K562 (cell line): ENCODE data around the gene PRKAR1B. TPM values are rescaled to one million over a fixed set of nuclear protein-coding genes. Genes with fewer than 3 reads are reported as not detected.

Experiments used
- ATAC-seq: fragments of 200-7000 bp; cut with Tn5 transposase; 3 replicates; pipeline ENCODE4 v1.9.1; 2020; ENCODE audit warnings: moderate library complexity
- BruUV-seq: library from RNA; stranded (reverse); fragments of 400-500 nt; replicated peaks from 2 replicates; lab custom pipeline; 2021; lab: Mats Ljungman, UMichigan
- CTCF ChIA-PET: fragments of 300-600 bp; formaldehyde crosslinking; extraction: SDS; loops from one replicate; lab custom pipeline; 2021; ENCODE audit warnings: low intra/inter-chr PET ratio; lab: Yijun Ruan, JAX
- POLR2A ChIA-PET: fragments of 300-600, 350-650 bp; sonication (Branson Sonifier 250); formaldehyde crosslinking; extraction: SDS; loops from one replicate; lab custom pipeline; 2021; ENCODE audit warnings: antibody characterized with exemption, inconsistent platforms; lab: Yijun Ruan, JAX
- DNase-seq, 4 experiments: peaks; one replicate each; pipeline versions ENCODE4 v3.0.0 to v3.0.0-alpha.2; 2011 to 2018; ENCODE audit warnings: low spot score in 3 of 4, mixed read lengths in 3 of 4; ENCODE audit errors: extremely low read depth in 1 of 4
- FAIRE-seq: peaks from 2 replicates; lab custom pipeline; 2011; peaks lifted over from hg19 to GRCh38; lab: Jason Lieb, UNC
- H2AFZ ChIP-seq: 2 replicates; pipeline ENCODE4 v1.6.0; 2011; ENCODE audit warnings: low read depth, low read length, control low read depth, inconsistent platforms
- H3K27ac ChIP-seq: fragments of 200-600 bp; 3 replicates; pipeline ENCODE4 v1.8.0; 2011; ENCODE audit warnings: low read depth, mild to moderate bottlenecking, control low read depth, inconsistent platforms, low read length, moderate library complexity, mixed read lengths; ENCODE audit errors: extremely low read depth
- H3K27me3 ChIP-seq, 2 experiments: fragments of 300-600 bp in 1 of 2; 2 replicates in 1 of 2; 3 replicates in 1 of 2; pipeline versions ENCODE4 v1.6.0 to v1.8.0; 2011; ENCODE audit warnings: inconsistent platforms in 2 of 2, low read length in 2 of 2, mild to moderate bottlenecking in 1 of 2, mixed read lengths in 1 of 2, moderate library complexity in 1 of 2; ENCODE audit not compliant: control insufficient read depth in 2 of 2, insufficient read depth in 2 of 2
- H3K36me3 ChIP-seq: fragments of 300-600 bp; 3 replicates; pipeline ENCODE4 v1.8.0; 2011; ENCODE audit warnings: mild to moderate bottlenecking, low read length, inconsistent platforms; ENCODE audit not compliant: control insufficient read depth, insufficient read depth
- H3K4me1 ChIP-seq, 2 experiments: fragments of 200-600 bp in 1 of 2; replicated peaks in 1 of 2; 2 replicates in 1 of 2; 3 replicates in 1 of 2; pipeline versions ENCODE4 v1.5.1 to v1.8.0; 2011; ENCODE audit warnings: inconsistent platforms in 2 of 2, low read length in 2 of 2, mild to moderate bottlenecking in 1 of 2, mixed read lengths in 1 of 2, moderate library complexity in 1 of 2; ENCODE audit not compliant: control insufficient read depth in 2 of 2, insufficient read depth in 2 of 2
- H3K4me2 ChIP-seq: 2 replicates; pipeline ENCODE4 v1.6.1; 2011; ENCODE audit warnings: low read length, control low read depth, inconsistent platforms, mixed read lengths; ENCODE audit not compliant: insufficient read depth
- H3K4me3 ChIP-seq: fragments of 200-600 bp; sonication (generic), shearing (Covaris generic); 2 replicates; pipeline ENCODE4 v1.5.1; 2016; ENCODE audit warnings: control low read depth, inconsistent platforms
- H3K79me2 ChIP-seq: fragments of 200-600 bp; 3 replicates; pipeline ENCODE4 v1.8.0; 2011; ENCODE audit warnings: low read length, inconsistent platforms; ENCODE audit not compliant: control insufficient read depth, insufficient read depth
- H3K9ac ChIP-seq, 2 experiments: 2 replicates each; pipeline versions ENCODE4 v1.6.0 to v1.6.1; 2011; ENCODE audit warnings: low read depth in 2 of 2, low read length in 2 of 2, control low read depth in 1 of 2, inconsistent platforms in 1 of 2, mild to moderate bottlenecking in 1 of 2, mixed read lengths in 1 of 2; ENCODE audit not compliant: insufficient read depth in 1 of 2
- H3K9me1 ChIP-seq: one replicate; pipeline ENCODE4 v1.6.0; 2011; ENCODE audit warnings: inconsistent platforms, mild to moderate bottlenecking, low read length, moderate library complexity; ENCODE audit not compliant: control insufficient read depth, insufficient read depth
- H3K9me3 ChIP-seq: replicated peaks from 2 replicates; pipeline ENCODE4 v1.5.1; 2011; ENCODE audit warnings: low read depth, low read length, inconsistent platforms; ENCODE audit not compliant: control insufficient read depth, insufficient read depth
- H4K20me1 ChIP-seq: replicated peaks from 2 replicates; pipeline ENCODE4 v1.6.1; 2011; ENCODE audit warnings: low read length, inconsistent platforms, mixed read lengths; ENCODE audit not compliant: control insufficient read depth, insufficient read depth
- DMBX1 ChIP-seq: fragments of 250-450 bp; sonication (Bioruptor Pico); IDR thresholded peaks from 2 replicates; pipeline ENCODE4 v1.8.0; 2022; ENCODE audit warnings: inconsistent platforms, mild to moderate bottlenecking, moderate library complexity, borderline replicate concordance
- DPF2 ChIP-seq: fragments of 450-650 bp; IDR thresholded peaks from 2 replicates; pipeline ENCODE4 v1.6.1; 2016
- ELF1 ChIP-seq: fragments of 200-800 bp; sonication (Bioruptor generic); IDR thresholded peaks from 2 replicates; pipeline ENCODE4 v1.6.1; 2016; ENCODE audit warnings: missing genetic modification characterization, missing compliant biosample characterization
- ILK ChIP-seq: fragments of 450-650 bp; IDR thresholded peaks from 2 replicates; pipeline ENCODE4 v1.6.1; 2016; ENCODE audit warnings: missing genetic modification characterization, low read depth, mild to moderate bottlenecking, missing compliant biosample characterization, moderate library complexity, borderline replicate concordance
- MXI1 ChIP-seq: IDR thresholded peaks from 2 replicates; pipeline ENCODE4 v1.6.1; 2011; ENCODE audit warnings: low read depth, mild to moderate bottlenecking, improper control_type of control experiment, low read length
- NFIC ChIP-seq: fragments of 450-650 bp; IDR thresholded peaks from 2 replicates; pipeline ENCODE4 v1.6.1; 2017; ENCODE audit warnings: mild to moderate bottlenecking, inconsistent platforms
- NRF1 ChIP-seq, 2 experiments: fragments of 450-650 bp; IDR thresholded peaks in 1 of 2; conservative IDR thresholded peaks in 1 of 2; 2 replicates each; pipeline ENCODE4 v1.6.1; 2014; ENCODE audit warnings: mild to moderate bottlenecking in 2 of 2
- TFAP4 ChIP-seq: sonication (generic); formaldehyde crosslinking; IDR thresholded peaks from 2 replicates; pipeline ENCODE4 v1.8.0; 2022; ENCODE audit warnings: missing genetic modification reagents, mild to moderate bottlenecking, moderate library complexity, borderline replicate concordance
- USF2 ChIP-seq: sonication (generic); formaldehyde crosslinking; IDR thresholded peaks from 2 replicates; pipeline ENCODE4 v1.5.0; 2020; ENCODE audit warnings: missing genetic modification reagents
- ZNF699 ChIP-seq: fragments of 250-450 bp; sonication (Bioruptor Pico); IDR thresholded peaks from 2 replicates; pipeline ENCODE4 v1.8.0; 2021; ENCODE audit warnings: mild to moderate bottlenecking, moderate library complexity; ENCODE audit not compliant: insufficient replicate concordance
- ZNF764 ChIP-seq: fragments of 250-450 bp; sonication (Bioruptor Pico); IDR thresholded peaks from 2 replicates; pipeline ENCODE4 v1.4.0; 2020; ENCODE audit warnings: low read depth, mild to moderate bottlenecking, moderate library complexity
- whole genome bisulfite sequencing: fragments of 100-300 bp; shearing (Covaris generic); methylation state at CpG from one replicate; pipeline ENCODE4 v1.1.6; 2016; ENCODE audit warnings: low coverage, mixed read lengths; ENCODE audit not compliant: insufficient coverage; ENCODE audit errors: missing lambda C conversion rate; 5-methylcytosine and 5-hydroxymethylcytosine counted together
- in situ Hi-C: fragments of 300-500 bp; cut with MboI; formaldehyde crosslinking; loops from 4 replicates; pipeline ENCODE4 v1.15.0; 2018; ENCODE audit warnings: inconsistent platforms, mixed read lengths
- intact Hi-C: fragments of 100-400 bp; cut with micrococcal nuclease; formaldehyde crosslinking; loops from 2 replicates; pipeline ENCODE4 v1.14.2; 2022
- polyA plus RNA-seq, 8 experiments: library from polyadenylated mRNA; depleted of rRNA in 4 of 8; stranded (reverse) in 5 of 8; unstranded in 3 of 8; fragments of >200 nt; fragmentation: Nextera tagmentation in 2 of 8; fragmentation: Illumina TruSeq in 1 of 8; extraction: Ambion mirVana in 2 of 8; extraction: Trizol in 1 of 8; gene quantifications; 2 replicates each; pipeline versions ENCODE4 v1.2.1 to v1.2.3, GENCODE V29; 2011 to 2014; ENCODE audit warnings: inconsistent platforms in 1 of 8, missing spikeins in 1 of 8
- total RNA-seq, 7 experiments: library from RNA; depleted of rRNA in 6 of 7; stranded (reverse); fragments of >200 nt in 6 of 7; fragmentation: Illumina TruSeq in 2 of 7; extraction: Trizol in 2 of 7; gene quantifications; 2 replicates each; pipeline versions ENCODE4 v1.2.1 to v1.2.3, GENCODE V29; 2011 to 2021; ENCODE audit warnings: low replicate concordance in 1 of 7
- TF ChIP-seq, protein P1 (sequence below): sonication (generic); formaldehyde crosslinking; IDR thresholded peaks from 2 replicates; pipeline ENCODE4 v1.8.1; 2023; ENCODE audit warnings: missing genetic modification reagents, mild to moderate bottlenecking, borderline replicate concordance

The PRKAR1B gene
- total and polyA plus RNA-seq, 9 of the 15 experiments (the other 6 are each of a cell fraction or from before 2014, with no cell fraction given), result 0.99 to 30.5 (median 12.7) TPM

GRCh38 chr7:542713-543500 is 184.2 kb downstream of the PRKAR1B start:
- H2AFZ ChIP-seq, result peak overlapping the region; percentile 43
- no peaks in the 10 kb centered on the region for H3K79me2 ChIP-seq
- no peaks in the 10 kb centered on the region for H3K9me1 ChIP-seq
- no peak overlapping the region for H3K27ac ChIP-seq
- ChIA-PET POLR2A (interaction anchor here (0.6 to 0.8 kb wide), 2 partner anchors 10 to 45 kb away, joined by 3 to 4 read pairs; no protein-coding TSS in a partner anchor), CTCF (no interaction called here)
- H3K9me3 ChIP-seq, result no peaks in the 10 kb centered on the region
- no peak overlapping the region for H3K4me2 ChIP-seq
- no TSS peak for BruUV-seq
- no peaks in the 10 kb centered on the region for H3K27me3 ChIP-seq
- intact Hi-C loops (no loop called here), in situ Hi-C loops (no loop called here)
- peak overlapping the region; percentile 6 to 10; a peak in 3 of 4 replicates for H3K9ac ChIP-seq
- ATAC-seq, result peak; percentile 41
- H4K20me1 ChIP-seq, result no peaks in the 10 kb centered on the region
- no peak overlapping the region for H3K4me3 ChIP-seq
- H3K36me3 ChIP-seq, result no peaks in the 10 kb centered on the region
- peak in 2 of 4 experiments; percentile 40 to 42 for DNase-seq
- WGBS, result 33% methylated on average over 25 of the region's 27 CpGs
- FAIRE-seq, result no peak
- H3K4me1 ChIP-seq, result peaks cover 5 to 52% of the 10 kb centered on the region in 2 experiments; a peak in 4 of 5 replicates
- TF ChIP-seq DMBX1 (CRISPR knock-in tag) (no peak), ELF1 (no peak), NRF1 (conservative IDR thresholded peaks at IDR 0.05 in 1 of 2, IDR thresholded peaks at IDR 0.05 in 1 of 2) (no peak), TFAP4 (peak; percentile 27; the same call in 1 of the 2 replicates), USF2 (CRISPR knock-in tag) (no peak), ILK (tag) (no peak), NFIC (peak; percentile 32; the same call in 1 of the 2 replicates), ZNF699 (no peak), DPF2 (no peak), ZNF764 (CRISPR knock-in tag) (no peak), MXI1 (no peak)
- TF ChIP-seq, protein P1, sequence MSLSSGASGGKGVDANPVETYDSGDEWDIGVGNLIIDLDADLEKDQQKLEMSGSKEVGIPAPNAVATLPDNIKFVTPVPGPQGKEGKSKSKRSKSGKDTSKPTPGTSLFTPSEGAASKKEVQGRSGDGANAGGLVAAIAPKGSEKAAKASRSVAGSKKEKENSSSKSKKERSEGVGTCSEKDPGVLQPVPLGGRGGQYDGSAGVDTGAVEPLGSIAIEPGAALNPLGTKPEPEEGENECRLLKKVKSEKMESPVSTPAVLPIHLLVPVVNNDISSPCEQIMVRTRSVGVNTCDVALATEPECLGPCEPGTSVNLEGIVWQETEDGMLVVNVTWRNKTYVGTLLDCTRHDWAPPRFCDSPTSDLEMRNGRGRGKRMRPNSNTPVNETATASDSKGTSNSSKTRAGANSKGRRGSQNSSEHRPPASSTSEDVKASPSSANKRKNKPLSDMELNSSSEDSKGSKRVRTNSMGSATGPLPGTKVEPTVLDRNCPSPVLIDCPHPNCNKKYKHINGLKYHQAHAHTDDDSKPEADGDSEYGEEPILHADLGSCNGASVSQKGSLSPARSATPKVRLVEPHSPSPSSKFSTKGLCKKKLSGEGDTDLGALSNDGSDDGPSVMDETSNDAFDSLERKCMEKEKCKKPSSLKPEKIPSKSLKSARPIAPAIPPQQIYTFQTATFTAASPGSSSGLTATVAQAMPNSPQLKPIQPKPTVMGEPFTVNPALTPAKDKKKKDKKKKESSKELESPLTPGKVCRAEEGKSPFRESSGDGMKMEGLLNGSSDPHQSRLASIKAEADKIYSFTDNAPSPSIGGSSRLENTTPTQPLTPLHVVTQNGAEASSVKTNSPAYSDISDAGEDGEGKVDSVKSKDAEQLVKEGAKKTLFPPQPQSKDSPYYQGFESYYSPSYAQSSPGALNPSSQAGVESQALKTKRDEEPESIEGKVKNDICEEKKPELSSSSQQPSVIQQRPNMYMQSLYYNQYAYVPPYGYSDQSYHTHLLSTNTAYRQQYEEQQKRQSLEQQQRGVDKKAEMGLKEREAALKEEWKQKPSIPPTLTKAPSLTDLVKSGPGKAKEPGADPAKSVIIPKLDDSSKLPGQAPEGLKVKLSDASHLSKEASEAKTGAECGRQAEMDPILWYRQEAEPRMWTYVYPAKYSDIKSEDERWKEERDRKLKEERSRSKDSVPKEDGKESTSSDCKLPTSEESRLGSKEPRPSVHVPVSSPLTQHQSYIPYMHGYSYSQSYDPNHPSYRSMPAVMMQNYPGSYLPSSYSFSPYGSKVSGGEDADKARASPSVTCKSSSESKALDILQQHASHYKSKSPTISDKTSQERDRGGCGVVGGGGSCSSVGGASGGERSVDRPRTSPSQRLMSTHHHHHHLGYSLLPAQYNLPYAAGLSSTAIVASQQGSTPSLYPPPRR (CRISPR knock-in tag), result no peak
